ENCODE results near the gene NEU2. TPM values are rescaled to one million over a fixed set of nuclear protein-coding genes. Genes with fewer than 3 reads are reported as not detected.

NEU2 gene
- total and polyA plus RNA-seq, 10 of the 15 experiments (the other 5 are each of a cell fraction or from before 2014, with no cell fraction given), result not detected

GRCh38 chr2:233061591-233062450 is 29.3 kb downstream of the NEU2 start:
- in situ Hi-C loops (cut with MboI), result no loop called here
- ATAC-seq, result peak; percentile 63
- Histone ChIP-seq H3K36me3 (ENCODE audit: control insufficient read depth in 2 of 2, insufficient read depth in 2 of 2, low read length in 1 of 2) (peaks cover 4 to 14% of the 10 kb centered on the region in 2 experiments), H3K27ac (ENCODE audit: control insufficient read depth, insufficient read depth) (peak overlapping the region; percentile 93), H4K20me1 (ENCODE audit: control insufficient read depth, insufficient read depth) (peaks cover 3% of the 10 kb centered on the region; the same call in 1 of the 2 replicates), H3K4me2 (ENCODE audit: control insufficient read depth, insufficient read depth) (peak overlapping the region; percentile 98), H3K27me3 (replicated peaks in 1 of 2; ENCODE audit: control insufficient read depth in 2 of 2, insufficient read depth in 2 of 2, low read length in 1 of 2) (no peaks in the 10 kb centered on the region), H3K4me3 (peak overlapping the region; percentile 94), H3K9ac (ENCODE audit: control insufficient read depth, insufficient read depth, low read length) (peak overlapping the region; percentile 91), H3K4me1 (ENCODE audit: control insufficient read depth, insufficient read depth, low read length) (peaks cover 42% of the 10 kb centered on the region), H3K79me2 (ENCODE audit: control insufficient read depth, insufficient read depth, low read length) (peaks cover 70% of the 10 kb centered on the region), H3K9me3 (replicated peaks; ENCODE audit: control insufficient read depth, insufficient read depth, low read length) (no peaks in the 10 kb centered on the region; the same call in 2 of the 3 replicates), H2AFZ (ENCODE audit: control insufficient read depth, low read depth, low read length) (no peak overlapping the region)
- WGBS (ENCODE audit: insufficient coverage, insufficient replicate concordance, low lambda C conversion rate, missing lambda C conversion rate), result 0% methylated on average over 12 of the region's 12 CpGs
- no TSS peak for BruUV-seq (replicated peaks)
- ChIA-PET RAD21 (ENCODE audit: unreplicated experiment) (interaction anchor here (0.7 to 13.5 kb wide), 13 partner anchors 8 to 192 kb away, joined by 3 to 361 read pairs (median 11); partner anchors contain the start of gene ATG16L1), SMC1A (ENCODE audit: uncharacterized antibody, unreplicated experiment) (interaction anchor here (0.6 to 13.6 kb wide), 13 partner anchors 9 to 438 kb away, joined by 3 to 351 read pairs (median 9); partner anchors contain the start of gene ATG16L1), POLR2A (interaction anchor here (0.5 to 9.6 kb wide), 14 partner anchors 9 to 466 kb away, joined by 3 to 271 read pairs (median 6); partner anchors contain the start of gene ATG16L1), CTCF (interaction anchor here (0.6 to 6.2 kb wide), 16 partner anchors 7 to 373 kb away, joined by 3 to 68 read pairs (median 10); partner anchors contain the start of gene ATG16L1)
- intact Hi-C loops (cut with micrococcal nuclease; ENCODE audit: unreplicated experiment), result loop anchor here (1.0 to 5.0 kb wide), 4 partner anchors 20 to 790 kb away; partner anchors contain the start of genes ATG16L1 and HJURP
- no peak for FAIRE-seq
- DNase-seq (ENCODE audit: low read depth, low spot score), result no peak
- TF ChIP-seq BHLHE40 (IDR thresholded peaks at IDR 0.05; ENCODE audit: borderline replicate concordance in 1 of 2, low read depth in 2 of 2, low read length in 1 of 2) (peak in 1 of 2 experiments; percentile 14; a peak in 1 of 4 replicates), CBX3 (IDR thresholded peaks at IDR 0.05; ENCODE audit: borderline replicate concordance, low read depth) (no peak), RUNX3 (IDR thresholded peaks at IDR 0.05; ENCODE audit: low read length) (peak; percentile 68), MEF2B (IDR thresholded peaks at IDR 0.05; ENCODE audit: partially characterized antibody, poor library complexity, severe bottlenecking) (peak; percentile 20), CBFB (IDR thresholded peaks at IDR 0.05; ENCODE audit: low read depth) (peak; percentile 63; the same call in 1 of the 2 replicates), NFIC (IDR thresholded peaks at IDR 0.05; ENCODE audit: low read depth, low read length) (0 out of 2 replicates have a peak, but pooled peaks have one; percentile 15), SMAD1 (IDR thresholded peaks at IDR 0.05; ENCODE audit: low read depth, partially characterized antibody) (no peak), RAD21 (IDR thresholded peaks at IDR 0.05; ENCODE audit: insufficient read depth, low read depth, low read length) (0 out of 2 replicates have a peak, but pooled peaks have one; percentile 18), NR2F1 (conservative IDR thresholded peaks at IDR 0.05) (0 out of 2 replicates have a peak, but pooled peaks have one; percentile 43), HDGF (IDR thresholded peaks at IDR 0.05) (no peak; the same call in 1 of the 2 replicates), BRCA1 (IDR thresholded peaks at IDR 0.05; ENCODE audit: low read depth, low read length) (no peak), ZNF592 (IDR thresholded peaks at IDR 0.05) (peak; percentile 24; the same call in 1 of the 2 replicates), TAF1 (IDR thresholded peaks at IDR 0.05; ENCODE audit: borderline replicate concordance, low read depth, low read length) (0 out of 2 replicates have a peak, but pooled peaks have one; percentile 12), JUNB (IDR thresholded peaks at IDR 0.05) (no peak), SIN3A (IDR thresholded peaks at IDR 0.05; ENCODE audit: low read depth, low read length) (peak; percentile 85), ZBTB33 (IDR thresholded peaks at IDR 0.05) (no peak)
